Karpas-422 (cell line): ENCODE data around the gene CALCOCO1. TPM values are rescaled to one million over a fixed set of nuclear protein-coding genes. Genes with fewer than 3 reads are reported as not detected.

ENCODE experiments used
- DNase-seq: peaks from one replicate; pipeline ENCODE4 v3.0.0-alpha.2; 2015
- H2AFZ ChIP-seq: fragments of 200-600 bp; sonication (generic); 2 replicates; pipeline ENCODE4 v1.6.1; 2014; ENCODE audit warnings: antibody characterized with exemption, low read length, mixed read lengths
- H3K27ac ChIP-seq: fragments of 200-600 bp; sonication (generic); 2 replicates; pipeline ENCODE4 v1.5.1; 2014; ENCODE audit warnings: mild to moderate bottlenecking, low read length, moderate library complexity
- H3K27me3 ChIP-seq: fragments of 200-600 bp; sonication (generic); 2 replicates; pipeline ENCODE4 v1.6.1; 2014; ENCODE audit warnings: low read length, mixed read lengths
- H3K36me3 ChIP-seq: fragments of 200-600 bp; sonication (generic); 2 replicates; pipeline ENCODE4 v1.6.1; 2014; ENCODE audit warnings: low read length, mixed read lengths; ENCODE audit not compliant: insufficient read depth
- H3K4me1 ChIP-seq: fragments of 200-600 bp; sonication (generic); 2 replicates; pipeline ENCODE4 v1.6.1; 2014; ENCODE audit warnings: mild to moderate bottlenecking, low read length, mixed read lengths
- H3K4me2 ChIP-seq: fragments of 200-600 bp; sonication (generic); 2 replicates; pipeline ENCODE4 v1.6.1; 2014; ENCODE audit warnings: low read length, low read depth, mild to moderate bottlenecking; ENCODE audit not compliant: poor library complexity, severe bottlenecking
- H3K4me3 ChIP-seq: fragments of 200-600 bp; sonication (generic); 2 replicates; pipeline ENCODE4 v1.5.1; 2014; ENCODE audit warnings: mild to moderate bottlenecking, antibody characterized with exemption, low read length, mixed read lengths
- H3K79me2 ChIP-seq: fragments of 200-600 bp; sonication (generic); 2 replicates; pipeline ENCODE4 v1.6.1; 2014; ENCODE audit warnings: mild to moderate bottlenecking, low read length, mixed read lengths
- H3K9ac ChIP-seq: fragments of 200-600 bp; sonication (generic); 2 replicates; pipeline ENCODE4 v1.6.0; 2014; ENCODE audit warnings: low read length
- H3K9me2 ChIP-seq: fragments of 200-600 bp; sonication (generic), shearing (Covaris generic); replicated peaks from 2 replicates; pipeline ENCODE4 v1.6.0; 2014; ENCODE audit warnings: mild to moderate bottlenecking, low read length, moderate library complexity; ENCODE audit not compliant: insufficient read depth
- H3K9me3 ChIP-seq: fragments of 300-700, 200-600 bp; sonication (generic); 2 replicates; pipeline ENCODE4 v1.6.1; 2014; ENCODE audit warnings: low read length, mixed read lengths
- H4K20me1 ChIP-seq: fragments of 200-600 bp; sonication (generic); 2 replicates; pipeline ENCODE4 v1.6.1; 2014; ENCODE audit warnings: mild to moderate bottlenecking, antibody characterized with exemption, low read length, low read depth; ENCODE audit not compliant: insufficient read depth
- total RNA-seq: library from RNA; depleted of rRNA; stranded (reverse); fragments of >200 nt; shearing (Covaris generic); gene quantifications from 2 replicates; pipeline ENCODE4 v1.2.3, GENCODE V29; 2014; ENCODE audit warnings: low replicate concordance

The CALCOCO1 gene
- total RNA-seq, 1 experiment from 2014 or later = 28.7 TPM

DNA sequence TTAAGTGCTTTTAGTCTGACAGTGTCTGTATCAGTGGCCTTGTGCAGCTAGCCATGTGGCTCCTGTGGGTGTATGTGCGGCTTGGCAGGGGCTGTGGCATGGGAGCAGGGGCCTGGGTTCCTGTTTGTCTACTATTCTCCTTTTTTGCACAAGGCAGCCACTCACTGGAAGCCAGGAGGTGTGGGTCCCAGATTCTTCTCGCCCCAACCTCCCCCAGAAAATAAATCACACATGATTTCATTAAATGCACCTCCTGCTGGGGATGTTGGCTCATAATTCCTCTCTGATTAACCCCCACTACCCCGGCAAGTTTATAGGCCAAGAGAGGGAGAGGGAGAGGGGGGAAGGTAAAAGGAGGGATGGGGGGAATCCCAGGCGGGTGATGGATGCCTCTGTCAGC, 17.6 kb downstream of the CALCOCO1 start:
- Histone ChIP-seq H3K36me3 (no peaks in the 10 kb centered on the region), H3K79me2 (no peaks in the 10 kb centered on the region), H3K4me2 (no peak overlapping the region), H2AFZ (no peak overlapping the region), H4K20me1 (no peaks in the 10 kb centered on the region), H3K4me3 (no peak overlapping the region), H3K9me2 (no peaks in the 10 kb centered on the region), H3K9ac (no peak overlapping the region), H3K27ac (no peak overlapping the region), H3K4me1 (peaks cover 4% of the 10 kb centered on the region; the same call in 1 of the 2 replicates), H3K27me3 (no peaks in the 10 kb centered on the region), H3K9me3 (no peaks in the 10 kb centered on the region)
- DNase-seq = no peak

DNA sequence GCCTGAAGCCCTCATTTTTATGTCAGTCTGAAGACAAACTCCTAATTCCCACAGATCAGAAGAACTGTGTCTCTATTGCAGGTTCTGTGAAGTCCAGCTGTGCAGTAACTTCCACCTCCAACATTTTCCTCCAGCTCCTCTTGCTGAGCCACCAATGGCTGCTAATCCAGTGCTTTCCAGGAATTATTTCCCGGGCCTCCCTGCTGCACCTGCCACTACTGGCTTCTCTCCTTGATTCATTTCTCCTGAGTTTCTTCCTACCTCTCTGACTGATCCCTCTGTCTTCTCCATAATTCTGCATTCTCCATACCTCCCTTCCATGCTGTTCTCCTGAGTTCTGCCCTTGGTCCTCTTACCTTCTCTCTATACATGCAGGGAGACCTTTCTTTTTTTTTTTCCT, 21.2 kb downstream of the CALCOCO1 start:
- Histone ChIP-seq H3K36me3 (no peaks in the 10 kb centered on the region), H3K27ac (no peak overlapping the region), H3K4me1 (peaks cover 17% of the 10 kb centered on the region), H3K9me2 (no peaks in the 10 kb centered on the region), H4K20me1 (no peaks in the 10 kb centered on the region), H3K4me2 (no peak overlapping the region), H3K9me3 (no peaks in the 10 kb centered on the region), H3K4me3 (no peak overlapping the region), H2AFZ (no peak overlapping the region), H3K27me3 (no peaks in the 10 kb centered on the region), H3K9ac (no peak overlapping the region), H3K79me2 (no peaks in the 10 kb centered on the region)
- no peak for DNase-seq

DNA sequence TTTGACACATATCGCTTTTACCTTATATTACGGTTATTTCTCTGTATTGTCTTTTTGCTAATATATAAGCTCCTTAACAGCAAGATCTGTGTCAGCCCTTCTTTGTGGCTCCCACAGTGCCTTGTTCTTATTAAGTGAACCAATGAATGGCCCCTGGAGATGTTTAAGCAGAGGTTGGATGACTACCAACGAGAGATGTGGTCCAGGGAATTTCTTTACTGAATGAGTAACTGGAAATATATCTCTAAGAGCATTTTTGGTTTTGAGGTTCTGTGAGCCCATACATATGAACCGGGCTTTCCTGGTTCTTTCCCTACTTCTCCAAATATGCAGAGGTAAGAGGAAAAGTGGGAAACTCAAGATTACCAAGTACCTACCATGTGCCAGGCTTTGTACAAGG, 23.5 kb downstream of the CALCOCO1 start:
- Histone ChIP-seq H3K27me3 (no peaks in the 10 kb centered on the region; the same call in 1 of the 2 replicates), H4K20me1 (no peaks in the 10 kb centered on the region), H3K27ac (no peak overlapping the region), H3K9me3 (no peaks in the 10 kb centered on the region), H3K4me1 (peaks cover 17% of the 10 kb centered on the region), H2AFZ (no peak overlapping the region), H3K36me3 (no peaks in the 10 kb centered on the region), H3K9me2 (no peaks in the 10 kb centered on the region), H3K4me3 (no peak overlapping the region), H3K9ac (no peak overlapping the region), H3K79me2 (no peaks in the 10 kb centered on the region), H3K4me2 (peak overlapping the region; percentile 14)
- DNase-seq = no peak

DNA sequence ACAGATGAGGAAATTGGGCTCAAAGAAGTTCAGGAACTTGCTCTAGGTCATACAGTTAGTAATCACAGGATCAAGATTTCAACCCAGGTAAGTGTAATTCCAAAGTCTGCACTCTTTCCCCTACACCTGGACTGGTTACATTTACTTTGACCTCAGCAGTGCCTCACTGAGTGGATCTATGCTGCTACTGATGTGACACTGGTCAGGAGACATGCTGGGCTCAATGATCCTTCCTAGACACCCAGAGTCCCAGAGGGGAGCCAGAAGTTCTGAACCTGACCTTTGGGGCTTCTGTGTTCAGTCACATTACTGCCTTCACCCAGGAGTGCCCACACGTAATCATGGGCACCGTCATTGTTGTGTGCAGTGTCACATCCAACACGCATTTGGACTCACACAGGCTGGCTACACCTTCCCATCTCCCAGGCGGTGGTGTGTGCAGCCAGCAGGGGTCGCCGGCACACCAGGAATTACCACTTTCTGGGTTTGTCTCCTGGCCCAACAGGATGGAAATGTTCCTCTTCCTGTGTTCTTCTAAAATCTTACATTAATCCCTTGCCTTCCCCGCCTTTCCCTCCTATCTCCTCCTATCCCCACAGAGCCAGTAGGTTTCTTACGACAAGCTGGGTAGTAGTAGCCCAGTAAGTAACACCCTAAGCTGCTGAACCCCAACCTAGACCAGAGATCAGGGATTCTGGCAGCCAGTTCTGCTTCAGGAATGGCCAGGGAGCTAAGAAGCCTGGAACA, 25.6 kb downstream of the CALCOCO1 start:
- Histone ChIP-seq H3K9ac (no peak overlapping the region), H3K27ac (no peak overlapping the region), H3K4me3 (no peak overlapping the region), H3K79me2 (no peaks in the 10 kb centered on the region), H3K4me1 (peaks cover 19% of the 10 kb centered on the region), H3K27me3 (no peaks in the 10 kb centered on the region; the same call in 1 of the 2 replicates), H3K9me2 (no peaks in the 10 kb centered on the region), H2AFZ (no peak overlapping the region), H3K36me3 (no peaks in the 10 kb centered on the region), H3K4me2 (no peak overlapping the region), H4K20me1 (no peaks in the 10 kb centered on the region), H3K9me3 (no peaks in the 10 kb centered on the region)
- DNase-seq = peak; percentile 83

DNA sequence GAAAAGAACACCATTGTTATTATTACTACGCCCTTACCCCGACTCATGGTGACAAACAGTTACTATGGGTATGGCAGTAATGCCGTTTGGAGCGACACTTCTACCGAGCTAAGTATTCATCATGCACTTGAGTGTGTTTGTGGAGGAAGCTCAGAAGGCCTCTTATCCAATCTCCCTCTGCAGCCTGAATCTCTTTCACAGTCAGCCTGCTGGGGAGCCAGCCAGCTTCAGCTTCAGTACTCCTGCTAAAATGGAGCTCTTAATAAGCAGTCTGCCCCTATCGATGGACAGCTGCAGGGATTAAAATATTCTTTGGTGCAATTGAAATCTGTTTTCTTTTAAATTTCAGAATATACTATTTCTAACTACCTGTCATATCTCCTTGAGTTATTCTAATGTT, 26.7 kb downstream of the CALCOCO1 start:
- Histone ChIP-seq H3K4me2 (no peak overlapping the region), H3K79me2 (no peaks in the 10 kb centered on the region), H3K36me3 (no peaks in the 10 kb centered on the region), H2AFZ (no peak overlapping the region), H3K27ac (no peak overlapping the region), H3K9me2 (no peaks in the 10 kb centered on the region), H3K9me3 (no peaks in the 10 kb centered on the region), H3K9ac (no peak overlapping the region), H3K4me1 (peaks cover 26% of the 10 kb centered on the region), H3K27me3 (no peaks in the 10 kb centered on the region; the same call in 1 of the 2 replicates), H4K20me1 (no peaks in the 10 kb centered on the region), H3K4me3 (no peak overlapping the region)
- DNase-seq = no peak

DNA sequence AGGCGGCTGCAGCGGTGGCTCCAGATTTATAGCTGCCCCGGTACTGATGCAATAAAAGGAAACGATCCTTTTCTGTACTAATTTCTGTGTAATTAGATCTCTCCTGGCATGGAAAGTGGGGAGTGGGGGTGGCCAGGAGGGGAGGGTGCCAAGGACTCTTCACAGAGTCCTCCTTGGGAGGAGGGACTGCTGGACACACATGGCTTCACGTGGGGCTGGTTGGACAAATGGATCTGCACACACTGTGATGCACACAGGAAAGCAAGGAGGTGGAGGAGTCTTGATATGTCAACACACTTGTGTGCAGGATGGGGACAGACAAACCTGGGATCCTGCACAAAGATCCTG, 27.6 kb downstream of the CALCOCO1 start:
- no peak for DNase-seq
- no peaks in the 10 kb centered on the region for H4K20me1 ChIP-seq
- H3K4me2 ChIP-seq = no peak overlapping the region
- no peaks in the 10 kb centered on the region for H3K36me3 ChIP-seq
- H3K79me2 ChIP-seq = no peaks in the 10 kb centered on the region
- no peaks in the 10 kb centered on the region for H3K9me2 ChIP-seq
- no peak overlapping the region for H3K4me3 ChIP-seq
- H3K27ac ChIP-seq = no peak overlapping the region
- H2AFZ ChIP-seq = no peak overlapping the region
- no peak overlapping the region for H3K9ac ChIP-seq
- no peaks in the 10 kb centered on the region for H3K9me3 ChIP-seq
- peaks cover 21% of the 10 kb centered on the region for H3K4me1 ChIP-seq
- no peaks in the 10 kb centered on the region; the same call in 1 of the 2 replicates for H3K27me3 ChIP-seq

DNA sequence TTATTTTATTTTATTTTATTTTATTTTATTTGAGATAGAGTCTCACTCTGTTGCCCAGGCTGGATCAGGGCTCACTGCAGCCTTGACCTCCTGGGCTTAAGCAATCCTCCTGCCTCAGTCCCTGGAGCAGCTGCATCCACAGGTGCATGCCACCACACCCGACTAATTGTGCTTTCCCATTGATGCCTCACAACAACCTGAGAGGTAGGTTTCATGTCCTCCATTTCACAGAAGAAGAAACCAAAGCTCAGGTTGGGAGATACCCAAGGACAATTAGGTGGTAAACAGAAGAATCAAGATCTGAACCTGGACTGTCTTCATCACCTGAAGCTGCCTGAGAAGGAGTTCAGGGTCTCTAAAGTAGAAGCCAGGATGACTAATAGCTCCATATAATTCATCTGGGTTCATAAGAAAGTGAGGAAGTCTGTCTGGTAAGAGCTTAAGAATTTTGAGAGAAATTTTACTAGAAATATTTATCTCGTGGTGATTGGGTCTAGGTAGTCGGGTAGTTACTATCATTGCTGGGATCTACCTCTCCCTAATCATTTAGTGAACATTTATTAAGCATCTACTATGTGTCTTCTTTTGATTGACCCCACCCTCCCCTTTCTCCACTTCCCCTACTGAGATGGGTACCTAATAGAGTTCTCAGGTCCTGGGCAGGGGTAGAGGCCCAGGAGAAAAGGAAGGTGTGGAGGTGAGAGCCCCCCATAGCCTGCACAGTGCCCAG, 28.1 kb downstream of the CALCOCO1 start:
- Histone ChIP-seq H3K36me3 (no peaks in the 10 kb centered on the region), H3K27me3 (no peaks in the 10 kb centered on the region; the same call in 1 of the 2 replicates), H3K79me2 (no peaks in the 10 kb centered on the region), H3K9me3 (no peaks in the 10 kb centered on the region), H3K9me2 (no peaks in the 10 kb centered on the region), H3K4me1 (peaks cover 16% of the 10 kb centered on the region), H3K27ac (no peak overlapping the region), H2AFZ (no peak overlapping the region), H3K4me3 (no peak overlapping the region), H3K9ac (no peak overlapping the region), H3K4me2 (no peak overlapping the region), H4K20me1 (no peaks in the 10 kb centered on the region)
- DNase-seq = no peak

DNA sequence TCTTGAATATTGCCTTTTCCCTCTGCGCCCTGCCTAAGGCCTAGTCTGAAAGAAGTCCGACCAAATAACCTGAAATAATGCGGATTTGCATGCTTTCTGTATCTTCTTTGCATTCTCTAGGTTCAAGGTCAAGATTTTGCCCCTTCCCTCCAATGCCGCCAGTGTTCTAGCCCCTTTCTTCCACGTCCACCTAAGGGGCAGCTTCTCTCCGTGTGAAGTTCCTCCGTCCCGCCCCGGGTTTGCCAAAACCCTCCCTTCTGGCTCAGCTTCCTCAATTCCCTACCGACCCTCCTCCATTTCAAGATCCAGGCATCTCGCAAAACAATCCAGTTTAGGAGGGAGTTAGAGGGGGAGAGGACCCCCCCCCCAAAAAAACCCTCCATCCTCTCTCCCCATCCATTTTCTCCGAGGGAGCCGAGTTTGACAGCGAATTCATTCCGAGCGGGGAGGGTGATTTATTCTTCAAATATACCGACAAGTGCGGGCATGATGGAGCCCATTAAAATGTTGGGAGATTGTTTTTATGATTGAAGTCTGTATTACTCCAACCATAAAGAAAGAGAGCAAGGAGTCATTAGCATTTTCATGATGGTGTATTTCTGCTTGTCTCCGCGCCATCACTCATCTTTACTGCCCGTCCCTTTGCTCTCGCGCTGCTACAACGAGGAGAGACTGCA, 30.5 kb downstream of the CALCOCO1 start:
- Histone ChIP-seq H3K4me3 (no peak overlapping the region), H3K4me2 (peak overlapping the region; percentile 1)

More for the DNA sequence above, 30.5 kb downstream of the CALCOCO1 start:
- H3K79me2 ChIP-seq = no peaks in the 10 kb centered on the region
- no peaks in the 10 kb centered on the region for H4K20me1 ChIP-seq
- DNase-seq = no peak
- no peaks in the 10 kb centered on the region for H3K9me3 ChIP-seq
- no peak overlapping the region for H3K27ac ChIP-seq
- H3K36me3 ChIP-seq = no peaks in the 10 kb centered on the region
- H2AFZ ChIP-seq = no peak overlapping the region
- H3K27me3 ChIP-seq = no peaks in the 10 kb centered on the region; the same call in 1 of the 2 replicates
- H3K9ac ChIP-seq = no peak overlapping the region
- H3K9me2 ChIP-seq = no peaks in the 10 kb centered on the region
- H3K4me1 ChIP-seq = peaks cover 9% of the 10 kb centered on the region
